DMS 273 (cell line): ENCODE data around the gene KRTAP10-1.

Experiments used
- DNase-seq: peaks from one replicate; lab custom pipeline; 2025; ENCODE audit not compliant: unreplicated experiment; lab: John Stamatoyannopoulos, UW

The KRTAP10-1 gene

GRCh38 chr21:44571844-44572782 is 32.1 kb upstream of the KRTAP10-1 start:
- DNase-seq: no peak

- DNase-seq: no peak
These were observed 31.3 kb upstream of the KRTAP10-1 start for GRCh38 chr21:44571296-44571695.

GRCh38 chr21:44569861-44570517 is 30.0 kb upstream of the KRTAP10-1 start:
- no peak for DNase-seq

- DNase-seq: peak; percentile 43
These were observed 28.9 kb upstream of the KRTAP10-1 start for GRCh38 chr21:44568667-44569556.

- DNase-seq: no peak
These were observed 28.3 kb upstream of the KRTAP10-1 start for GRCh38 chr21:44568261-44568660.

GRCh38 chr21:44567481-44568171 is 27.6 kb upstream of the KRTAP10-1 start:
- DNase-seq: no peak

- DNase-seq: no peak
These were observed 26.4 kb upstream of the KRTAP10-1 start for GRCh38 chr21:44566403-44566802.

GRCh38 chr21:44564886-44565598 is 25.0 kb upstream of the KRTAP10-1 start:
- DNase-seq: no peak

- no peak for DNase-seq
These were observed 24.1 kb upstream of the KRTAP10-1 start for GRCh38 chr21:44564099-44564498.

GRCh38 chr21:44558695-44559094 is 18.7 kb upstream of the KRTAP10-1 start, which contains the start of gene KRTAP10-3:
Gene KRTAP10-3 (minus strand): TSS chr21:44558795. CDS start chr21:44558715, 80 bp downstream.
- no peak for DNase-seq

- DNase-seq: peak; percentile 44
These were observed 18.3 kb upstream of the KRTAP10-1 start for GRCh38 chr21:44558329-44558675.

GRCh38 chr21:44557491-44558328 is 17.7 kb upstream of the KRTAP10-1 start:
- no peak for DNase-seq

- DNase-seq: no peak
These were observed 16.9 kb upstream of the KRTAP10-1 start for GRCh38 chr21:44556879-44557278.

- DNase-seq: no peak
These were observed 15.3 kb upstream of the KRTAP10-1 start for GRCh38 chr21:44555200-44555875.

- no peak for DNase-seq
These were observed 12.7 kb upstream of the KRTAP10-1 start for GRCh38 chr21:44552681-44553080.

GRCh38 chr21:44552136-44552535 is 12.1 kb upstream of the KRTAP10-1 start:
- no peak for DNase-seq

- peak; percentile 61 for DNase-seq
These were observed 11.5 kb upstream of the KRTAP10-1 start, which contains the start of gene KRTAP10-2 for GRCh38 chr21:44551340-44551961. Gene KRTAP10-2 (minus strand): TSS chr21:44551505. CDS start chr21:44551458, 47 bp downstream.

GRCh38 chr21:44550807-44551206 is 10.8 kb upstream of the KRTAP10-1 start:
- peak; percentile 82 for DNase-seq
